ENCODE data around the gene PDK4. TPM values are rescaled to one million over a fixed set of nuclear protein-coding genes. Genes with fewer than 3 reads are reported as not detected.
A peak's percentile ranks its signal among the peaks of the same experiment; 100 is the strongest.

The PDK4 gene
- total and polyA plus RNA-seq, 7 donors, result 174 to 3,046 (median 2,751) TPM

- WGBS, 3 donors, result 77 to 84% (median 80%) methylated on average over 2 of the region's 2 CpGs
- no peak overlapping the region for H3K4me3 ChIP-seq
- intact Hi-C loops (cut with DNase I), result no loop called here
- no peaks in the 10 kb centered on the region for H3K36me3 ChIP-seq (ENCODE audit: insufficient read depth in 1 of 2, low read depth in 1 of 2)
- ATAC-seq, result no peak
- TF ChIP-seq CTCF (IDR thresholded peaks at IDR 0.05), result no peak
- DNase-seq, result no peak
- no peak overlapping the region for H3K27ac ChIP-seq
- no peaks in the 10 kb centered on the region for H3K27me3 ChIP-seq (ENCODE audit: insufficient read depth in 3 of 3, low read length in 2 of 3)
- H3K4me1 ChIP-seq, result peaks cover 3% of the 10 kb centered on the region
- no peaks in the 10 kb centered on the region for H3K9me3 ChIP-seq
Measured at GRCh38 chr7:95619517-95619916, 23.2 kb upstream of the PDK4 start.

- WGBS, 3 donors, result 94 to 100% (median 100%) methylated on average over 1 of the region's 1 CpG
- intact Hi-C loops (cut with DNase I), result loop anchor here (5.0 kb wide), 2 partner anchors 43 to 68 kb away; no protein-coding TSS in a partner anchor
- ATAC-seq (no peak), DNase-seq (no peak)
- Histone ChIP-seq H3K36me3 (ENCODE audit: insufficient read depth in 1 of 2, low read depth in 1 of 2) (no peaks in the 10 kb centered on the region), H3K9me3 (no peaks in the 10 kb centered on the region), H3K4me1 (peaks cover 6% of the 10 kb centered on the region), H3K4me3 (no peak overlapping the region), H3K27me3 (ENCODE audit: insufficient read depth in 3 of 3, low read length in 2 of 3) (no peaks in the 10 kb centered on the region), H3K27ac (no peak overlapping the region)
- no peak for TF ChIP-seq CTCF (IDR thresholded peaks at IDR 0.05)
Measured at GRCh38 chr7:95614442-95614940, 18.2 kb upstream of the PDK4 start.

- Histone ChIP-seq H3K4me1 (peaks cover 24% of the 10 kb centered on the region), H3K9me3 (no peaks in the 10 kb centered on the region), H3K27me3 (ENCODE audit: insufficient read depth in 3 of 3, low read length in 2 of 3) (no peaks in the 10 kb centered on the region), H3K27ac (no peak overlapping the region), H3K36me3 (ENCODE audit: insufficient read depth in 1 of 2, low read depth in 1 of 2) (no peaks in the 10 kb centered on the region), H3K4me3 (no peak overlapping the region)
- no peak for TF ChIP-seq CTCF (IDR thresholded peaks at IDR 0.05)
- DNase-seq (no peak), ATAC-seq (no peak)
- intact Hi-C loops (cut with DNase I), result loop anchor here (5.0 kb wide), 2 partner anchors 46 to 71 kb away; no protein-coding TSS in a partner anchor
- WGBS, 3 donors, result 92 to 95% (median 94%) methylated on average over 2 of the region's 2 CpGs
Measured at GRCh38 chr7:95611224-95611623, 14.9 kb upstream of the PDK4 start.

- peaks cover 24% of the 10 kb centered on the region for H3K4me1 ChIP-seq
- H3K4me3 ChIP-seq, result peak overlapping the region; percentile 40
Measured at GRCh38 chr7:95609277-95609971, 13.1 kb upstream of the PDK4 start.

More at GRCh38 chr7:95609277-95609971, 13.1 kb upstream of the PDK4 start:
- ATAC-seq (peak in 3 of 4 donors; percentile 54 to 73 (median 55)), DNase-seq (no peak)
- no peaks in the 10 kb centered on the region for H3K9me3 ChIP-seq
- no peak for TF ChIP-seq CTCF (IDR thresholded peaks at IDR 0.05)
- H3K36me3 ChIP-seq (ENCODE audit: insufficient read depth in 1 of 2, low read depth in 1 of 2), result no peaks in the 10 kb centered on the region
- intact Hi-C loops (cut with DNase I), result loop anchor here in 1 of 2 donors (5.0 kb wide), 1 partner anchor 73 kb away; no protein-coding TSS in a partner anchor
- peak overlapping the region; percentile 88 for H3K27ac ChIP-seq
- WGBS, 3 donors, result 4 to 5% (median 4%) methylated on average over 4 of the region's 4 CpGs
- H3K27me3 ChIP-seq (ENCODE audit: insufficient read depth in 3 of 3, low read length in 2 of 3), result no peaks in the 10 kb centered on the region

All from psoas muscle (tissue), 8 donors.